SW 1271 (cell line): ENCODE results near the gene CDNF.
"Not testable (repeated sequence)": the region's sequence is repeated elsewhere in the genome, so short reads cannot be mapped to it uniquely, and the experiment has no call there.

ENCODE experiments used
- DNase-seq, 2 experiments: peaks; one replicate each; lab custom pipeline; 2025; lab: John Stamatoyannopoulos, UW

Gene CDNF

DNA sequence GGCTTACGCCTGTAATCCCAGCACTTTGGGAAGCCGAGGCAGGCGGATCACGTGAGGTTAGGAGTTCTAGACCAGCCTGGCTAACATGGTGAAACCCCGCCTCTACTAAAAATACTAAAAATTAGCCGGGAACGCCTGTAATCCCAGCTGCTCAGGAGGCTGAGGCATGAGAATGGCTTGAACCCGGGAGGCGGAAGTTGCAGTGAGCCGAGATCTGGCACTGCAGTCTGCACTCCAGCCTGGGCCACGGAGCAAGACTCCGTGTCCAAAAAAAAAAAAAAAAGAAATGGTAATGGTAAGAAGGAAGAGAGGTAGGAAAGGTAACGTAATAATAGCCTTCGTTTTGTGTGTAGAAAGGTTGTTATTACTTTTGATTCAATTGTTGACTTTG, 1.5 kb upstream of the CDNF start:
- DNase-seq: no peak

DNA sequence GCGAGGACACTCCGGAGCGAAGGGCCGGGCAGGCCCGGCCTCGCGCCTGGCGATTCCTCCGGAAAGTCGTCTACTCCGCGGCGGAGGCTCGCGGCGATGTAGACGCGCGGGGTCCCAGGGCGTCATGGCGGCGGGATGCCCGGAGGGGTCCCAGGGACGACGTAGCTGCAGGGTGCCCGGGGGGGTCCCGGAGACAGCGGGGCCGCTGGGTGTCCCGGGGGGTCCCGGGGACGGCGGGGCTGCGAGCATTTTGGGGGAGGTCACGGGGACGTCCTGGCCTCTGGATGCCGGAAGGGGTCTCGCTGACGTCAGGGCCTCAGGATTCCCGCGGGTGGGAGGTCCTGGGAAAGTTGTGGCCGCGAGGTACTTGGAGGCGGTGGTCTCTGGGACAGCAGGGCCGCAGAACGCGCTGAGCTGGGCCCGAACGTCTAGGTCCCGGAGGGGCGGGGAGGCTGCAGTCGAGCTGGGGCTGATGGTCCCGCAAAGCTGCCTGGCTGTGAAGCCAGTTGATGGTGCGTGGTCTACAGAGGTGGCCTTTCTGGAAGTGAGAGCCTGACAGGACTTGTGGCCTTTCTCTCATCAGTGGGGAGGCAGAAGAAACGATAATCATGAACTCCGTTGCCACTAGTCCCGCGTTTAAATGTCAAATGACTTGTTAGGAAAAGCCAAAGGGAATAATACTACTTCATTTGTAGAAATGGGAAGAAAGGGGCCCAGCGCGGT, 906 bp upstream of the CDNF start:
- no peak for DNase-seq

DNA sequence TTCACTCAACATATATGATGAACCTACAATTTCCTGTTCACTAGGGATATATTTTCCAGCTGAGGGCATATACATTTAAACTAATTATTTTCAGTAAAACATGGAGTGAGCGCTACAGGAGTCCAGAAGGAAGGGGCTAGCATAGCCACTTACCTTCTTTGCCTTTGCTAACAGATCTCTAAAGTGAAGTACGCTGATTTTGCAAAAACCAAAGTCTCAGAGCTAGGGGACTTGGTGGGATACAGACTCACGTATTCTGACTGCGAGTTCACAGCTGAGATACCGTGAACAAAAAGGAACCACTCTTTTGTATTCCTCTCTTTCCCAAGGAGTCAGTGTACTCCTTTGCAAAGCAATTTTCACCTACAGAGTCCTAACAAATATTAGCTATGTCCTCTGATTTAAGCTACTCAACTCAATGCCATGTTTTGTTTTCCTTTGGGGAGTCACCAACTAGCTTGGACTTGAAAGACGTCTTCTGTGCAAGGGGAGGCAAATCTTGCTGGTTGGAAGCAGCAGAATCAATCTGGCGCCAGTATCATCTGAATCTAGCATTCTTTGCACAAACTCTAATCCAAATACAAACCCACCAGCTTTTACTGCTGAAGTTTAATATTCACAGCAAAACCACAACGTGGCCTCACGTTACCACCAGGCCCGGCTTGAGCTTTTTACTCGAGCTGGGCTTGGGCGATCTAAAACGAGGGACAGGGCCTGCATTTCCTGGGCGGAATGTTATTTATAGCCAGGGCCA, 657 bp downstream of the CDNF start:
- no peak for DNase-seq

DNA sequence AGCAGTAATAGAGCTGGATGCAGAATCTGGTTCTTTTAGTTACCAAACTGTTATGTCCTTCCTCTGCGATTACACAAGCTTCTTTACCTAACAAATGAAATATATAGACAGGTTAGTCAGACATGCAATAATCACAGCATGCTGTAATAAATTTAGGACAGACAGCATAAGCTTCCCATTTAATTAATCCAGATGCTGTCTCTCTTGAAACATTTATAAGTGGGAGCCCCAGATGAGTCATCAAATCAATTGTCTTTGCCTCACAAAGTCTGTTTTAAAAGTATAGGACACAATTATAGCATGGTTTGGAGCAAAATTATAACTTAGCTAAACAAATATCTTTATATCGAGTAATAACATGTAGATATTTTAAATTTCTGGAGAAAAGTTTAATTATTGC, 1.6 kb downstream of the CDNF start:
- no peak for DNase-seq

DNA sequence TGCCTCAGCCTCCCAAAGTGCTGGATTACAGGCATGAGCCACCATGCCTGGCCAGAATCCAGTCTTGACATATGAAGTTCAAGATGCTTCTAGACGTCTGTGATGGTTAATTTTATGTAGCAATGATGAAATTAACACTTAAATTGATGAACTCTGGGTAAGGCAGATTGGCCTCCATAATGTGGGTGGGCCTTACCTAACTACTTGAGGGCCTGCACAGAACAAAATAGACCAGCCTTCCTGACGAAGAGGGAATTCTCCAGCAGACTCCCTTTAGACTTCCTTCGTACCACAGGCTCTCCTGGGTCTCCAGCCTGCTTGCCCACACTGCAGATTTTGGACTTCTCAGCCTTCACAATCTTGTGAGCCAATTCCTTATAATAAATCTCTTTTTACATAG, 4.7 kb downstream of the CDNF start:
- DNase-seq: no peak

DNA sequence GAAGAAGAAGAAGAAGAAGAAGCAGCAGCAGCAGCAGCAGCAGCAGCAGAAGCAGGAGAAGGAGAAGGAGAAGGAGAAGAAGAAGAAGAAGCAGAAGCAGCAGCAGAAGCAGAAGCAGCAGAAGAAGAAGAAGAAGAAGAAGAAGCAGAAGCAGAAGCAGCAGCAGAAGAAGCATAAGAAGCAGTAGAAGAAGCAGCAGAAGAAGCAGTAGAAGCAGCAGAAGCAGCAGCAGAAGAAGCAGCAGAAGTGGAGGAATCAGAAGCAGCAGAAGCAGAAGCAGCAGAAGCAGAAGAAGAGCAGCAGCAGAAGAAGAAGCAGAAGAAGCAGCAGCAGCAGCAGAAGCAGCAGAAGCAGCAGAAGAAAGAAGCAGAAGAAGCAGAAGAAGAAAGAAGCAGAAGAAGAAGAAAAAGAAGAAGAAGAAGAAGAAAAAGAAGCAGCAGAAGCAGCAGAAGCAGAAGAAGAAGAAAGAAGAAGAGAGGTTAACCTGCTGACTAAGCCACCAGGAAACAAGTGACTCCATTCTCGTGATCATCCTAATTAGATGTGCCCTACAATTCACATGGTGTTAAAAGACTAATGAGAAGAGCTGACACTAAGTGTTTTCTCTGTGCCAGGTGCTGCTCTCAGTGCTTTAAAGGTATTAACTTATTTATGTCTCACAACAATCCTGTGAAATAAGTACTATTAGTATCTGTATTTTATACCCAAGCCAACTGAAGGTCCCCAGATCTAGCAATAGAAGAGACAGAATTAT, 11.6 kb downstream of the CDNF start:
- no peak for DNase-seq

DNA sequence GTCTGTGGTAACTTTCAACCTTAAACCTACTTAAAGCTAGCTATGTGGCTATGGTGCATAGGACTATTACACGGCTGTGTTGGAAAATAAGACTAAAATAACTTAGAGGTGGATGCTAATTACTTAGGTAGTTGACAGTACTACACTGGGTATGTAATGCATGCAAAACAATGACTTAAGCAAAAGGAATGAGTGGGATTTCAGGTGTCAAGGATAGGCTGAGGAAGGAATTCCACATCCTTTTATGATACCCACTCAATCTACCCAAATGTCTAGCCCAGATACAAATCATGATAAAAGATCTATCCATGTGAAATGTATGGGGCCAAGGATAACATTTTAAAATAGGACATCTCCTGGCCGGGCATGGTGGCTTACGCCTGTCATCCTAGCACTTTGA, 13.9 kb downstream of the CDNF start:
- DNase-seq: no peak

DNA sequence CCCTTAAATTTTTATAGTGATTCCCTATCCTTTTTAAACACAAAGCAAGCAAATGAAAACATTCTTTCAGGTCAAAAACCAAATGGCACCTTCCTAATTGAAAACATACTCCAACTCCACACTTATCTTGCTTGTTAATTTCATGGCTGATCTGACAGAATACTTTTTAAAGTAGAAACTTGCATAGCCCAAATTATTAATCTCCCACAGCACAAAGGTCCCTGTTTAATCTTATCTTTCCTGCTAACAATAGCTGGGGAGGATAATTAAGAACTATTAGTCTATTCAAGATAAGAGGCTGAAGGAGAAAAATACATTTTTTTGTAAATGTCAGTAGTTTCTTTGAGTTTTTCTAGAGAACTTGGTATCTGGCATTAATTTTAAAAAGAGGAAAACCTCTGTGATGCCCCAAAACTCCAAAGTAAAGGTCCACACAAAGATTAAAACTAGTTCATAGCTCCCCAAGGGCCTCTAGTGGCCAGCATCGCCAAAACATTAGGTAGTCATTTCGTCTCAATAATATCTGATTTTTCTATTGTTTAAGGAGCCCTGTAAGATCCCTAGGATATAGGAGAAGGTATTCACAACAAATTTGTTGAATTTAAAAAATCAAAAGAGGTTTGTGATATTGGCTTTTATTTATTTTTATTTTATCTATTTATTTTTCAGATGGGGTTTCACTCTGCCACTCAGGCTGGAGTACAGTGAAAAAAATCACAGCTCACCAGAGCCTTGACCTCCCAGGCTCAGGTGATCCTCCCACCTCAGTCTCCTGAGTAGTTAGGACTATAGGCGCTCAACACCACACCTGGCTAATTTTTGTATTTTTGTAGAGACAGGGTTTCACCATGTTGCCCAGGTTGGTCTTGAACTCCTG, 14.7 kb downstream of the CDNF start:
- DNase-seq: peak in 1 of 2 experiments; percentile 37

DNA sequence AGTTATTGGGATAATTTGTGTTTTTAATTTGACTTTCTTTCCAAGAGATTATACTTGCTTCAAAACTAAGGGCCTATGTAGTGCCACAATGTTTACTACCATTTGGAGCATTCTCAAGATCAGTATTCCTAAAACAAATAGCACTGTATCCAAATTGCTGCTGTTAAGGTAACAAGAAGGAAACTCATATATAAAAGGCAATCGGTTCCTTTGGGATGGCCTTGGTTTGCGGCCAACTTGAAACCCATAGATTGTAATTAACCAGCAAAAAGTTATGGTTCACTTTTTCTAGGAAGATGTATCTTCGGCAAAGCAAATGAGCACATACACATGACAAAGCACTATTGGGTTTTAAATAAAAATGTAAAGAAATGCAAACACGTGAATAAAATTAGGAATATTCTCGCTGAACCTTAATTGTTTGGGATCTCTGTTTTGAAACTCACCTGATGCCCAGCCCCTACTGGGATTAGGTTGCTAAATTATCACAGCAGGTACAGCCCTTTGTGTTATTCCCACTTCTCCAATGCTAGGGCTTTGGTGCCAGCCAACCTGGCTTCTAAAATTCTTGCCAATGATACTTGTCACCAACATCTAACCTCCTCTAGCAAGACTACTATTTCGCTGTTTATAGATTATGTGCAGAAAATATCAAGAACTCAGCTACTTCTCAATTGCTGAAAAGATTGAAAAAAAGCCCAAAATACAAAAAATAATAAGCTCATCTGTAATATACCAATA, 16.0 kb downstream of the CDNF start:
- no peak for DNase-seq

DNA sequence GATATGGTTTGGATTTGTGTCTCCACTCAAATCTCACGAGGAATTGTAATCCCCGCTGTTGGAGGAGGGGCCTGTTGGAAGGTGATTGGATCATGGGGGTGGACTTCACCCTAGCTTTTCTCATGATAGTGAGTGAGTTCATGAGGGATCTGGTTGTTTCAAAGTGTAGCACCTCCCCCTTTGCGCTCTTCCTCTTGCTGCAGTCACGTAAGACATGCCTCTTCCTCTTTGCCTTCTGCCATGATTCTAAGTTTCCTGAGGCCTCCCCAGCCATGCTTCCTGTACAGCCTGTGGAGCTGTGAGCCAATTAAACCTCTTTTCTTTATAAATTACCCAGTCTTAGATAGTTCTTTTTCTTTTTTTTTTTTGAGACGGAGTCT, 17.1 kb downstream of the CDNF start:
- no peak for DNase-seq

DNA sequence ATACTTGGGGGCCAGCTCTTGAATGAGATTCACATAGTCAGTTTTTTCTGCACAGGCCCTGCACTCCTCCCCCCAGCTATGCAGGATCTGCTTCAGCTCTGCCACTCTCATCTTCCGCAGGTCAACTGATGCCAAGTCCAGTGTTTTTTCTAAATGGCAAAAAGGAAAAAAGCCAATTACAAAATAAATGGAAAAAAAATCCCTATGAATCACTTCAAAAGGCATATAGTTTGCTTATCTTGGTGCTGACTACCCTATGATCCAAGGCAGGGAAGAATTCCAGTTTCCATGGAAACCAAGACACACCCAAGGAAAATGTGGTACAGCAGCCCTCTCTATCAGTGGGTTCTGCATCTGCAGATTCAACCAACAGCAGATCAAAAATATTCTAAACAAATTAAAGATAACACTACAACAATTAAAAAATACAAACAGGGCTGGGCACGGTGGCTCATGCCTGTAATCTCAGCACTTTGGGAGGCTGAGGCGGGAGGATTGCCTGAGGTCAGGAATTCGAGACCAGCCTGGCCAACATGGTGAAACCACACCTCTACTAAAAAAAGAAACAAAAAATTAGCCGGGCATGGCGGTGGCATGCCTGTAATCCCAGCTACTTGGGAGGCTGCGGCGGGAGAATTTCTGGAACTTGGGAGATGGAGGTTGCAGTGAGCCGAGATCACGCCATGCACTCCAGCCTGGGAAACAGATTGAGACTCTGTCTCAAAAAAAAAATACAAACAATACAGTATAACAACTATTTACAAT, 17.6 kb downstream of the CDNF start:
- DNase-seq: peak; percentile 11 to 46

DNA sequence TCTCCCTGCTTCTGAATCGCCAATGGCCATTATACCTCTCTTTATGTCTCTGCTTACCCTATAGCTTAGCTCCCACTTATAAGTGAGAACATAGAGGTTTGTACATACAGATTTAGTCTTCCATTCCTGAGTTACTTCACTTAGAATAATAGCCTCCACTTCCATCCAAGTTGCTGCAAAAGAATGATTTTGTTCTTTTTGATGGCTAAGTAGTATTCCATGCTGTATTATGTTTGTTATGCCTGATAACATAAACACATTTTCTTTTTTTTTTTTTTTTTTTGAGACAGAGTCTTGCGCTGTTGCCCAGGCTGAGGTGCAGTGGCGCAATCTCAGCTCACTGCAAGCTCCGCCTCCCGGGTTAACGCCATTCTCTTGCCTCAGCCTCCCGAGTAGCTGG, 21.1 kb downstream of the CDNF start:
- not testable (repeated sequence) for DNase-seq

DNA sequence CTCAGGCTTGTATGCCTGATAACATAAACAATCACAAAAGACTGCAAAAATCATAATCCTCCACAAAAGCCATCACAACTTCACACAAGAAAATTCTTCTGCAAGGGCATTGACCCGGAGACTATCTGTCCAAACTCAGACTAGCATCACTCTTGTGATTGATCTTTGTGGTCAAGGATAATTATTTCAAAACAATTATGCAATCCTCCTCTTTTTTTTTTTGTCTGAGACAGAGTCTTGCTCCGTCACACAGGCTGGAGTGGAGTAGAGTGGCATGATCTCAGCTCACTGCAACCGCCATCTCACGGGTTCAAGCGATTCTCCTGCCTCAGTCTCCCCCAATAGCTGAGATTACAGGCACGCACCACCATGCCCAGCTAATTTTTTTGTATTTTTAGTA, 22.2 kb downstream of the CDNF start:
- no peak for DNase-seq

DNA sequence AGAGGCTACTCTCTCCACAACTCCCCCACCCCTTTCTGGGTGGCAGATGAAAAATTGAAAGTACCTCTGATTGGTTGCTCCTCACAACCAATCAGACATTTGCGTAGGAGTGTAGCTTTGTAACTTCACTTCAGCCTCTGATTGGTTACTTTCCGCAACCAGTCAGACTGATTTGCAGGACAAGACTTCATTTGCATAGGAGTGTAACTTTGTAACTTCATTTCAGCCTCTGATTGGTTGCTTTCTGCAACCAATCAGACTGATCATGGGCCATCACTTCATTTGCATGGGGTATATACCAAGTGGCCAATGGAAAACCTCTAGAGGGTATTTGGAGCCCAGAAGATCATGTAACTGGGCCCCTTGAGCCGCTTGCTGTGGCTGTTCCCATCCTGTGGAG, 25.6 kb downstream of the CDNF start:
- DNase-seq: no peak

DNA sequence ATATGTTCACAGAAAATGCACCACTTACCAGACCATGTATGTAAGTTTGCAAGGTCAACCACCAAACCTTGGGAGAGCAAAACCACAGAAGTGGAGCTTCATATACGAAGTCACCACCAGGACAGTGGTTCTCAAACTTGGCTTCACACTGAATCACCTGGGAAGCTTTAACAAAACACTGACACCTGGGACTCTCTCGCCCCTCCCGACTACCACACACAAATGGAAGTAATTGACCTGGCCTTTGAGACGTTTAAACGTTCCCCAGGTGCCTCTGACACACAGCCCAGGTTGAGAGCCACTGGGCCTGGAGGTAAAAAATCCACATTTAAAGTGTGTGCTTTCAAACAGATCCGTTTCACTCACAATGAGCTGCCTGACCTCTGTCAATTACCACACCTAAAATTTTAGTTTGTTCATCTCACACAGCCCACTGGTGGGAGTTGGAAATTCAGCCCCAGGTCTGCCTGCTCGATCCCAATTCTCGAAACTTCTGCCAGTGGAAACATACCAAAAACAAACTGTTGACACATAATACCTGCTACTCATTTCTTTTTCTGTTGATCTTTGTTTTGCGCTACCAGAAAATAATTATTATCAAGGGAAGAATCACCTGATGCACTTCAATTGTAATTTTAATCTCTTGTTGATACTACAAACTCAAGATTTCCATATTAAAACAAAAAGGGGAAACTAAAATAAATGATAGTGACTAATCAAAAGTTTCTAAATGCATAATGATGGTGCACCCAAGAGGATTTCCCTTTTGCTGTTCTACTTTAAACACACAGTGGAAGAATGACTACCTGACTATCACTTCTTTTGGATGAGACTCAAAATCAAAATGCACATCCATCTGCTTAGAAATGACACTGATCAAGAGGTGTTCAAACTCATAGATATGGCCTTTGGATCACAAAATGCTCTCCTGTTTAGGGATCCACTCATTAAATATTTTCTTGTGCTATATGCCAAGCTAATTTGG, 26.6 kb downstream of the CDNF start:
- DNase-seq: no peak

DNA sequence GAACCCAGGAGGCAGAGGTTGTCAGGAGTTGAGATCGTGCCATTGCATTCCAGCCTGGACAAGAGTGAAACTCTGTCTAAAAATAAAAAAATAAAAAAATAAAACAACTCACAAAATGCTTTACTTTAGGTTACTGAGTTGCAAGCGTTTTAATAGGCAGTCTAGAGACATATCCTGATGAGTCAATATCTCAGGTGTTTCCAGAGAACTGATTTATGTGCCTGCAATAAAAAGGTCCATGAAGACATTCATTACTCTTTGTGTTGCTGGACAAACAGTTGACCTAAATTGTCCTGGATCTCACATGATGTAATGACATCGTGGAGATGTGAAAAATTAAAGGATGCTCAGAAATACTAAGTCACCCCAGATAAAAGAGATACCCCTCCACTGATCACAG, 31.5 kb downstream of the CDNF start:
- no peak for DNase-seq

DNA sequence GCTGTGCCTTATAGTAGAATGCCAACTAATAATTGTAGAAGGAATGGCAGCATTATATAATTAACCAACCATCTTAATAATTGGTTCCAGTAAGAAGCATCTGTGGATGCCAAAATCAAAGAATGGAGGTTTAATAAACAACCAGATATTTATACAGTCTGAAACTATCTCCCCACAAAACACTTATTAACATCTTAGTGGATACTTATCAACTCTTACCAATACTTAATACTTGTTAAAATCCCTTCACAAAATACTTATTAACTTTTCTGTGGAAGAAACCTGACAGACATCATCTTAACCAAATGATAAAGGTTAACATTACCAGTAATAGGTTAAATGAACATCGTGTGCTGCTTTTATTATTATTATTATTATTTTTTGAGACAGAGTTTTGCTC, 34.0 kb downstream of the CDNF start:
- DNase-seq: no peak

DNA sequence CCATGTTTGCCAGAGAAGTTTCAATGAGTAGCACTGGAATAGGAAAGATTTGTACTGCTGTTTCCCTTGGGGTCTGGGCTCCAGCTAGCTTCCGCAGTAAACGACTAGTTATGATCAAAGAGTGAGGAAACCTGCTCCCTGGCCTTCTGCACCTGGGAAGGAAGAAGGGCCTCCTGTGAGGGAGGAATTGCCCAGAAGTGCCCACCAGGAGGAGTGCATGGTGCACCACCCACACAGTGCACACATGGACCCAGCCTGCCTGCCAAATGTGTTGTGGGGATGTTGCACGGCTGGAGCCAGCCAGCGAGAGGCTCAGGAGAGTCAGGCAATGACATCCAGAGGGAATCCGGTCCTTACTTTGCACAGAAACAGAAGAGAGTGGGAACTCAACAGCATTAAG, 36.1 kb downstream of the CDNF start:
- DNase-seq: no peak

DNA sequence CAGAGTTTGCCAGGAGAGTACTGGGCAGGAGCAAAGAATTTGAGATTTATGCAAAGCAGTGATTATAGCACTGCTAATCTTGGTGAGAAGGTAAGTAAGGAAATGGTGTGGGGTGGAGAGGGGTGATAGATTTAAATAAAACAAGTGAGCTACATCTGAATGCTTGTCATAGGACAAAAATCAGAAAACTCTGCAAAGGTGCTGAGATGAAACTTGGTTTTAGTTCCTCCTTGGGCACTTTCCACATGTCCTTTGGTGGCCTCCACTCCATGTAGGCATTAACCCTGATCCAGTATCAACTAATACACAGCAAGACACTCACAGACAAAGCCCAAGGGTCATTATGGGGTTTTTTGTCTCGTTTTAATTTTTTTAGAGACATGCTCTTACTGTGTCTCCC, 37.4 kb downstream of the CDNF start:
- DNase-seq: no peak
